ENCODE results near the gene CYFIP1.
A peak's percentile ranks its signal among the peaks of the same experiment; 100 is the strongest.

Gene CYFIP1

DNA sequence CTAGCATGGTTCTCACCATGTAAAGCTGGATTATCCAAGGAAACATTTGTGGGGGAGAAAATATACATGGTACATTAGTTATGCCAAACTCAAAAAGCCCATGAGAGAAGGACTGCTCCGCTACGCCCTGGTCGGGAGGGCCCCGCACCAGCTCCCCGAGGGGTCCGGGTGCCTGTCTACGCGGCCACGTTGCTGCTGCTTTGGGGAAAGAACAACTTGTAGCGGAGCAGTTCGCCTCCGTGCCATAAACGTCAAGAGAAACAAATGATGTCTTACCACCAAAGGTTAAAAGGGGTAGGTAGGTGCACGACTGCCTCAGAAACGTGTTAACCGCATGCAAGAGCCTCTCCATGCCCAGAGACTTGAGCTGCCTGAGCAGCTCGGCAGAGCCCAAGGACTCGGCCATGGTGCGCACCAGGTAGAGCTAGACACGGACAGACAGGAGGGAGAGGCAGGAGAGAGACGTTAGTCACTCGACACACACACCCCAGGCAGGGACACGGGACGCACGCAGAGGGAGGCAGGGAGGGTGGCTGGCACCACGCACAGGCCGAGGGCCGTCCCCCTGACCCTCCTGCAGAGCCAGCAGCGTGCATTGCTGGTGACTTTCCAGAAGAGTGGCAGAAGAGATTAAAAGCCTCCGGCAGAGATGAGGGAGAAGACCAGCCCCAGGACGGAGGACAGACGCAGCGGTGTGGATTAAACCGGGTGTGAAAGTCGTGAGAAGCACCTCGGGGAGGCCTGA lies 63.4 kb downstream of the CYFIP1 start:
- CTCF ChIA-PET, result interaction anchor here (0.6 kb wide), 1 partner anchor 14 kb away, joined by 3 read pairs; no protein-coding TSS in a partner anchor
- H3K27ac ChIP-seq, result peak overlapping the region; percentile 63
- no peak for DNase-seq (ENCODE audit: low spot score)
- TF ChIP-seq, protein P1, sequence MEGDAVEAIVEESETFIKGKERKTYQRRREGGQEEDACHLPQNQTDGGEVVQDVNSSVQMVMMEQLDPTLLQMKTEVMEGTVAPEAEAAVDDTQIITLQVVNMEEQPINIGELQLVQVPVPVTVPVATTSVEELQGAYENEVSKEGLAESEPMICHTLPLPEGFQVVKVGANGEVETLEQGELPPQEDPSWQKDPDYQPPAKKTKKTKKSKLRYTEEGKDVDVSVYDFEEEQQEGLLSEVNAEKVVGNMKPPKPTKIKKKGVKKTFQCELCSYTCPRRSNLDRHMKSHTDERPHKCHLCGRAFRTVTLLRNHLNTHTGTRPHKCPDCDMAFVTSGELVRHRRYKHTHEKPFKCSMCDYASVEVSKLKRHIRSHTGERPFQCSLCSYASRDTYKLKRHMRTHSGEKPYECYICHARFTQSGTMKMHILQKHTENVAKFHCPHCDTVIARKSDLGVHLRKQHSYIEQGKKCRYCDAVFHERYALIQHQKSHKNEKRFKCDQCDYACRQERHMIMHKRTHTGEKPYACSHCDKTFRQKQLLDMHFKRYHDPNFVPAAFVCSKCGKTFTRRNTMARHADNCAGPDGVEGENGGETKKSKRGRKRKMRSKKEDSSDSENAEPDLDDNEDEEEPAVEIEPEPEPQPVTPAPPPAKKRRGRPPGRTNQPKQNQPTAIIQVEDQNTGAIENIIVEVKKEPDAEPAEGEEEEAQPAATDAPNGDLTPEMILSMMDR (conservative IDR thresholded peaks at IDR 0.05; ENCODE audit: low read depth), result no peak
- POLR2A ChIA-PET (ENCODE audit: low non-redundant PET), result no interaction called here

DNA sequence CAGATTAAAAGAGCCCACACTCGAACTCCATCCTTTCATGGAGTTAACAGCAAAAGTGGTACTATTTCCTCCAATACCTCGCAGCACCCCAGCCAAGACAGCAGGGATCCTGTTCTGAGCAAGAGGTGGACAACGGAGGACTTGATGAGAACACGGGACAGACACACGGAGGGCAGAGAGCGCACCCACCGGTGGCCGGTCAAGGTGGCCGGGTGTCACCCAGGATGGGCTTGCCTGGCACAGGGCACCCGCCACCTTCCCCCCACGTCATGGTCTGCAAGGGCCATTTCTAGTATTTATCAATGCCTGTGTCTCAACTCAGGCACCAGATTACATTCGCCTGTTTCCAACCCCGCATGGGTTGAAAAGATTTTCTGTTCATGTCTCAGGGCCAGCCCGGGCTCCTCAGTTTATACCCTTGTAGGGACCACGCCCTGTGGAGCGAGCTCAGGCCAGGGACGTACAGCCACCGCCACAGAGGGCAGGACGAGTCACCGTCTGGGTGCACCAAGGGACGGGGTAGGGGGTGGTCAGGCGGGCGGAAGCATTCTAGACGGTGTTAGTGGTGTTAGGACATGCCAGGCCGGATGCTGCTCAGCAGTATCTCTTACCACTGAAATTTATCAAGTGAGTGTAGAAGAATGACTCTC lies 64.2 kb downstream of the CYFIP1 start:
- TF ChIP-seq, protein P1 (conservative IDR thresholded peaks at IDR 0.05; ENCODE audit: low read depth), result no peak
- POLR2A ChIA-PET (ENCODE audit: low non-redundant PET), result no interaction called here
- CTCF ChIA-PET, result interaction anchor here (0.6 kb wide), 1 partner anchor 15 kb away, joined by 3 read pairs; no protein-coding TSS in a partner anchor
- no peak for DNase-seq (ENCODE audit: low spot score)
- H3K27ac ChIP-seq, result peak overlapping the region; percentile 63

DNA sequence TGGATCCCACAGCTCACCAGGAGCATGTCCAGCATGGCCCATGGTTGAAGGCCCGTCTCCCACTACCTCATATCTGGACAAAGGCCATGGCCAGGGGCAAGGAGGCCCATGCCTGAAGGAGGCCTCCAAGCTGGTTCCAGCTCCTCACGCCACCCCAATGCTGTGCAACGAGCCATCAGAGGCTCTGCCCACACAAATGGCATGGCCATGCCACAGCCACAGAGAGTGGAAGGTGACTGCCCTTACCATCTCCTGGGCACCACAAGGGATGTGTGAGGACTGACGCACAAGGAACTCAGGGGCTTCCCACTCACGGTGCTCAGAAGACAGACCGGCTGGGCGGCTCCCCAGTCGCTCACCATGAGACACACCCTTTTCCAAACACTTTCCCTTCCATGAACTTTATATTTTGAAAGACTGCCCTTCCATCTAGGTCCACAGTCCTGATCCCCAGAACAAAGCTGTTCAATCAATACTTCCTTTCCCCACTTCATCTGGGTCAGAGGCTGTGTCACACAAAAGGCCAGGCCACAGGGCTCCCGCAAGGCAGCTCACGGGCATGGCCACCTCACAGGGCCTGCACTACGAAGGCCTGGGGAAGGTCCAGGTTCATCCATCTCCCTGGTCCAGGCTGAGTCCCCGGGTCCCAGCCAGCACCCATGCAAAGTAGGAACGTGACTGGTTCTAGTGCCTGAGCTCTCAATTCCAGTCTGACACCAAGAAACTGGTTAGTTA lies 66.4 kb downstream of the CYFIP1 start:
- ChIA-PET CTCF (interaction anchor here (0.6 to 1.1 kb wide), 5 partner anchors 47 to 558 kb away, joined by 3 to 8 read pairs (median 3); no protein-coding TSS in a partner anchor), POLR2A (ENCODE audit: low non-redundant PET) (interaction anchor here (0.6 kb wide), 1 partner anchor 73 kb away, joined by 7 read pairs; no protein-coding TSS in a partner anchor)
- no peak overlapping the region for H3K27ac ChIP-seq
- DNase-seq (ENCODE audit: low spot score), result no peak
- TF ChIP-seq, protein P1 (conservative IDR thresholded peaks at IDR 0.05; ENCODE audit: low read depth), result no peak

DNA sequence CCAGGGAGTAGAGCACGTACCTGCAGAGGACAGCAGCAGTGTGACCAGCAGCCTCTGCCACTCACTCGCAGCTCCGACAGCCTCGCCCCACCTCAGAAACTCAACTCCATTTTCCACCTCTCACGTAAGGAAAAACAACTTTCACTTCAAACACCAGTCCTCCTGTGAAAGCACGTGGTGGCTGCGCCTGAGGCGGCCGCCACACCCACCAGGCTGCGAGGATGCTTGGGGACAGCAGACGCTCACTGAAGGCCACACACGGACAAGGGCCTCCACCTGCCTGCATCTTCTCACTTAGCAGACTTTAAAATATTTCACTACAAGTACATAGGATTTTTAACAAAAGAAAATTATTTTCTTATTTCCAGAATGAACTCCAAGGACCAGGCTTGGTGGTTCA lies 67.9 kb downstream of the CYFIP1 start:
- ChIA-PET CTCF (no interaction called here), POLR2A (ENCODE audit: low non-redundant PET) (no interaction called here)
- 0 out of 2 replicates have a peak overlapping the region, but pooled peaks have one; percentile 5 for H3K27ac ChIP-seq
- no peak for DNase-seq (ENCODE audit: low spot score)
- TF ChIP-seq, protein P1 (conservative IDR thresholded peaks at IDR 0.05; ENCODE audit: low read depth), result no peak

DNA sequence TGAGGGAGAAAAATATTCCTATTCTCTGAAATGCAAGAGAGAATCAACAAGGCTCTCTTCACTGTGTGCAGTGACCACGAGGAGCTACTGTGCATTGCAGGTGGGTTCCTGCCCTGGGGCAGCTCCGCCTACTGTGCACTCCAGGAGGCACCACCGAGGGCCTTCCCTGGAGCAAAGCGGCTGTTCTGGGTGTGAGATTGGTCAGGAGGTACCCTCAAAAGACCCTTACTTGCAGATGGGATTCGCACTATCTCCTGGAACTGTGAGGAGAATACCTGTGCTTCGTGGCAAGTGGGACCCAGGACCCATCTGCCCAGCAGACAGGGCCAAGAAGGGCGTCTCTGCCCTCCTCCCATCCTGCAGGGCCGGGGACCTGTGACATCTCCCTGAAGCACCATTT lies 68.9 kb downstream of the CYFIP1 start:
- CTCF ChIA-PET, result no interaction called here
- H3K27ac ChIP-seq, result no peak overlapping the region
- DNase-seq (ENCODE audit: low spot score), result no peak
- POLR2A ChIA-PET (ENCODE audit: low non-redundant PET), result no interaction called here
- TF ChIP-seq, protein P1 (conservative IDR thresholded peaks at IDR 0.05; ENCODE audit: low read depth), result no peak

DNA sequence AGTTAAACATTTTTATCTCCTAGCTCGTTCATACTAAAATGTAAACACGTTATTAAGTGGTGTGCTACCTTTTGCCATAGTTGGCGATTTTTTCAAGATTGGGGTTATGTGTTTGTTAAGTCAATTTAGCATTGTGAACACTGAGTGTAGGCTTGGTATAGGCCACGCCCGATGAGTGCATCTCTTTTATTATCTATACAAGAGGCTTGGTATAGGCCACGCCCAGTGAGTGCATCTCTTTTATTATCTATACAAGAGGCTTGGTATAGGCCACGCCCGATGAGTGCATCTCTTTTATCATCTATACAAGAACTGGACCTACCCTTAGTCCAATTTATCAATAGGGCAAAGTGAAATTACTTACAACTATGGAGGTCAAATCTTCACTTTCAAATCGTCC lies 71.3 kb downstream of the CYFIP1 start:
- ChIA-PET POLR2A (ENCODE audit: low non-redundant PET) (no interaction called here), CTCF (no interaction called here)
- TF ChIP-seq, protein P1 (conservative IDR thresholded peaks at IDR 0.05; ENCODE audit: low read depth), result no peak
- no peak for DNase-seq (ENCODE audit: low spot score)
- no peak overlapping the region for H3K27ac ChIP-seq
